EH (cell line): Measurements from ENCODE around the gene PIEZO2.
A peak's percentile ranks its signal among the peaks of the same experiment; 100 is the strongest.

Source experiments
- DNase-seq: peaks from one replicate; pipeline ENCODE4 v3.0.0-alpha.2; 2015; ENCODE audit warnings: low read depth

PIEZO2 gene

GRCh38 chr18:10784596-10785202, 364.7 kb downstream of the PIEZO2 start:
- DNase-seq, result no peak

GRCh38 chr18:10783941-10784340, 365.4 kb downstream of the PIEZO2 start:
- no peak for DNase-seq

GRCh38 chr18:10776493-10776892, 372.9 kb downstream of the PIEZO2 start:
- DNase-seq, result no peak

- no peak for DNase-seq
Observed at GRCh38 chr18:10775026-10775425, 374.3 kb downstream of the PIEZO2 start.

- DNase-seq, result no peak
Observed at GRCh38 chr18:10771053-10771709, 378.2 kb downstream of the PIEZO2 start.

- DNase-seq, result no peak
Observed at GRCh38 chr18:10770264-10770663, 379.1 kb downstream of the PIEZO2 start.

GRCh38 chr18:10768221-10768620, 381.1 kb downstream of the PIEZO2 start:
- no peak for DNase-seq

- no peak for DNase-seq
Observed at GRCh38 chr18:10767658-10768057, 381.7 kb downstream of the PIEZO2 start.

- no peak for DNase-seq
Observed at GRCh38 chr18:10760986-10761385, 388.4 kb downstream of the PIEZO2 start.

- DNase-seq, result no peak
Observed at GRCh38 chr18:10759241-10759640, 390.1 kb downstream of the PIEZO2 start.

GRCh38 chr18:10757946-10758345, 391.4 kb downstream of the PIEZO2 start:
- no peak for DNase-seq

- no peak for DNase-seq
Observed at GRCh38 chr18:10757349-10757748, 392.0 kb downstream of the PIEZO2 start.

GRCh38 chr18:10755855-10756254, 393.5 kb downstream of the PIEZO2 start:
- DNase-seq, result no peak

- DNase-seq, result no peak
Observed at GRCh38 chr18:10754128-10754527, 395.2 kb downstream of the PIEZO2 start.

GRCh38 chr18:10752382-10752781, 397.0 kb downstream of the PIEZO2 start:
- no peak for DNase-seq

GRCh38 chr18:10751653-10752052, 397.7 kb downstream of the PIEZO2 start:
- DNase-seq, result no peak

GRCh38 chr18:10750191-10751035, 399.0 kb downstream of the PIEZO2 start:
- no peak for DNase-seq

GRCh38 chr18:10748641-10749040, 400.7 kb downstream of the PIEZO2 start:
- DNase-seq, result no peak

- no peak for DNase-seq
Observed at GRCh38 chr18:10745971-10746370, 403.4 kb downstream of the PIEZO2 start.

GRCh38 chr18:10745219-10745618, 404.1 kb downstream of the PIEZO2 start:
- no peak for DNase-seq

GRCh38 chr18:10743766-10744165, 405.6 kb downstream of the PIEZO2 start:
- DNase-seq, result no peak

- DNase-seq, result no peak
Observed at GRCh38 chr18:10739152-10739551, 410.2 kb downstream of the PIEZO2 start.

- peak; percentile 18 for DNase-seq
Observed at GRCh38 chr18:10736984-10737383, 412.4 kb downstream of the PIEZO2 start.
